ENCODE results near the gene OTOP3.

Gene OTOP3

DNA sequence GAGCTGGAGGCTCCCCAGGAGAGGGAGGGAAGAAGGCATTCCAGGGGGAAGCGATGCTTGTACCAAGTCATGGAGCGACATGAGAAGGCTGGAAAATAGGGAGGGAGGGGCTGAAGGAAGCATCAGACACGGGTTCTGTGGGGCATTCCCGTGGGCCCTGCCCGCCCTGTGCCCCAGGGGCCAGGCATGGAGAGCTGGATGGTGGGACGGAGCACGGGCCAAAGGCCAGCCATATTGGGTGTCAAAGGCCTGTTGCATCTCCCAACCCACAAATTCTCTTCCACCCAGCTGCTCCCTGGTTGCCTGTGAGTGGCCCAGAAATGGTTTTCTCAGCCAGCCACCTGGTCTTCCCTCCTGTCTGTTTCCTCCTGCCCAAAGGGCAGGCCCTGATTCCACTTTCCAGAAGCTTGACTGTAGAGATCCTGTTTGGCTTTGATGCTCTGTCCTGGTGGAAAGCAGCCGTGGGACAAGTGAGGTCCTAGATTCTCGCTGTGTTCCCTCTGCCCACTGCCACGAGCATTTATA lies 54.9 kb downstream of the OTOP3 start:
- DNase-seq, result no peak

GRCh38 chr17:74992223-74992622 lies 56.5 kb downstream of the OTOP3 start:
- DNase-seq, result no peak

GRCh38 chr17:74994440-74994839 lies 58.7 kb downstream of the OTOP3 start:
- DNase-seq, result no peak

DNA sequence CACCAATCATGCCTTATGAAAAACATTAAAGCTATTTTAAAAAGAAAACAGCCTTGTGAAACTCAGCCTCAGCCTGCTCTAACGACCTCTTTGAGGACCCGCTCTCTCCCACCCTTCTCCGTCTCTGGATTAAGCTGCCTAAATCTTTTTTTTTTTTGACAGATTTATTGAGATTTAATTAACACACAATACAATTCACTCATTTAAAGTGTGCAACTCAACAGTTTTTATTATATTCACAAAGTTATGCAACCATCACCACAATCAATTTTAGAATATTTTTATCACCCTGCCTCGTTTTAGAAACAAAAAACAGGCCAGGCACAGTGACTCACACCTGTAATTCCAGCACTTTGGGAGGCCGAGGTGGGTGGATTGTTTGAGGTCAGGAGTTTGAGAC lies 60.1 kb downstream of the OTOP3 start:
- no peak for DNase-seq

DNA sequence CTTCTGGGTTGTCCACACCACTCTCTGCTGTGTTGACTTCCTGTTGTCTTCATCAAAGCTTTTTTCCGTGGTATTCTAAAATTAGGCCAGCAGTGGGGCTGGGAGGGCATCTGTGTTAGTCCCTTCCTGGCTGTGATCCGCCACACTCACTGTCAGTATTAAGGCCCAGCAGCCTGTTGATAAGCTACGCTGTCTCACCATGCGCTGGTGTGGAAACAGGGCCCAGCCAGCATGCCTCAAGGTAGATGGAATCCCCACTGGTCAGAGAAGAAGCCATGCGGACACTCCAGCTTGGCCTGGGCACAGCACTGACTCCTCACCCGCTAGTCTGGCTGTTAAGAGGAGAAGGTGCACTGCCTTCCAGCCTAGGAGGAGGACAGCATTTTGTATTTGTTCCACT lies 63.1 kb downstream of the OTOP3 start:
- DNase-seq, result no peak

DNA sequence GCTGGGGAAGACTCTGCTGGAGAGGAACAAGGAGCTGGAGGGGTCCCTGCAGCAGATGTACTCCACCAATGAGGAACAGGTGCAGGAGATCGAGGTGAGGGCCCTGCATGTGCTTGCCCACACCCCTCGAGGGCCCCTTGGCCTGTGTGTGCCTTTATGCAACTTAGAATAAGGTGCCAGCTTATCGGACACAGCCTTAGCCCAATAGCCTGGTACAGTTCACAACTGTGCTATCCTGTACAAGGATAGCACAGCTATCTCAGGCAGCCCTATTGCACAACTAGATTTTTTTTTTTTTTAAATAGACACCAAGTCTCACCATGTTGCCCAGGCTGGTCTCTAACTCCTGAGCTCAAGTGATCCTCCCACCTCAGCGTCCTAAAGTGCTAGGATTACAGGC lies 63.8 kb downstream of the OTOP3 start:
- DNase-seq, result no peak
